ENCODE measurements around the gene HMCN1.

The HMCN1 gene

GRCh38 chr1:185803241-185803640 is 69.0 kb downstream of the HMCN1 start:
- no peak for DNase-seq (ENCODE audit: low spot score)

GRCh38 chr1:185804206-185804605 is 70.0 kb downstream of the HMCN1 start:
- DNase-seq (ENCODE audit: low spot score) = no peak

- DNase-seq (ENCODE audit: low spot score) = no peak
Measured at GRCh38 chr1:185804608-185805007, 70.4 kb downstream of the HMCN1 start.

GRCh38 chr1:185807275-185807674 is 73.1 kb downstream of the HMCN1 start:
- DNase-seq (ENCODE audit: low spot score) = no peak

- no peak for DNase-seq (ENCODE audit: low spot score)
Measured at GRCh38 chr1:185808631-185809030, 74.4 kb downstream of the HMCN1 start.

- DNase-seq (ENCODE audit: low spot score) = no peak
Measured at GRCh38 chr1:185811073-185811709, 77.0 kb downstream of the HMCN1 start.

GRCh38 chr1:185812934-185813333 is 78.7 kb downstream of the HMCN1 start:
- no peak for DNase-seq (ENCODE audit: low spot score)

- DNase-seq (ENCODE audit: low spot score) = peak; percentile 13
Measured at GRCh38 chr1:185813401-185813979, 79.3 kb downstream of the HMCN1 start.

- DNase-seq (ENCODE audit: low spot score) = no peak
Measured at GRCh38 chr1:185816460-185816859, 82.3 kb downstream of the HMCN1 start.

- no peak for DNase-seq (ENCODE audit: low spot score)
Measured at GRCh38 chr1:185819798-185820197, 85.6 kb downstream of the HMCN1 start.

GRCh38 chr1:185821612-185822385 is 87.6 kb downstream of the HMCN1 start:
- no peak for DNase-seq (ENCODE audit: low spot score)

GRCh38 chr1:185823467-185823866 is 89.3 kb downstream of the HMCN1 start:
- no peak for DNase-seq (ENCODE audit: low spot score)

GRCh38 chr1:185824106-185824505 is 89.9 kb downstream of the HMCN1 start:
- DNase-seq (ENCODE audit: low spot score) = no peak

GRCh38 chr1:185825556-185825955 is 91.4 kb downstream of the HMCN1 start:
- no peak for DNase-seq (ENCODE audit: low spot score)

GRCh38 chr1:185834371-185834905 is 100.2 kb downstream of the HMCN1 start:
- DNase-seq (ENCODE audit: low spot score) = no peak

GRCh38 chr1:185835191-185835590 is 101.0 kb downstream of the HMCN1 start:
- DNase-seq (ENCODE audit: low spot score) = no peak

GRCh38 chr1:185837711-185838110 is 103.5 kb downstream of the HMCN1 start:
- DNase-seq (ENCODE audit: low spot score) = no peak

- DNase-seq (ENCODE audit: low spot score) = no peak
Measured at GRCh38 chr1:185838111-185838510, 103.9 kb downstream of the HMCN1 start.

- DNase-seq (ENCODE audit: low spot score) = no peak
Measured at GRCh38 chr1:185840880-185841279, 106.7 kb downstream of the HMCN1 start.

- no peak for DNase-seq (ENCODE audit: low spot score)
Measured at GRCh38 chr1:185843297-185843869, 109.2 kb downstream of the HMCN1 start.

GRCh38 chr1:185843986-185844385 is 109.8 kb downstream of the HMCN1 start:
- DNase-seq (ENCODE audit: low spot score) = no peak

All from SK-N-DZ (cell line).